ENCODE results near the gene PNRC2.

Gene PNRC2

DNA sequence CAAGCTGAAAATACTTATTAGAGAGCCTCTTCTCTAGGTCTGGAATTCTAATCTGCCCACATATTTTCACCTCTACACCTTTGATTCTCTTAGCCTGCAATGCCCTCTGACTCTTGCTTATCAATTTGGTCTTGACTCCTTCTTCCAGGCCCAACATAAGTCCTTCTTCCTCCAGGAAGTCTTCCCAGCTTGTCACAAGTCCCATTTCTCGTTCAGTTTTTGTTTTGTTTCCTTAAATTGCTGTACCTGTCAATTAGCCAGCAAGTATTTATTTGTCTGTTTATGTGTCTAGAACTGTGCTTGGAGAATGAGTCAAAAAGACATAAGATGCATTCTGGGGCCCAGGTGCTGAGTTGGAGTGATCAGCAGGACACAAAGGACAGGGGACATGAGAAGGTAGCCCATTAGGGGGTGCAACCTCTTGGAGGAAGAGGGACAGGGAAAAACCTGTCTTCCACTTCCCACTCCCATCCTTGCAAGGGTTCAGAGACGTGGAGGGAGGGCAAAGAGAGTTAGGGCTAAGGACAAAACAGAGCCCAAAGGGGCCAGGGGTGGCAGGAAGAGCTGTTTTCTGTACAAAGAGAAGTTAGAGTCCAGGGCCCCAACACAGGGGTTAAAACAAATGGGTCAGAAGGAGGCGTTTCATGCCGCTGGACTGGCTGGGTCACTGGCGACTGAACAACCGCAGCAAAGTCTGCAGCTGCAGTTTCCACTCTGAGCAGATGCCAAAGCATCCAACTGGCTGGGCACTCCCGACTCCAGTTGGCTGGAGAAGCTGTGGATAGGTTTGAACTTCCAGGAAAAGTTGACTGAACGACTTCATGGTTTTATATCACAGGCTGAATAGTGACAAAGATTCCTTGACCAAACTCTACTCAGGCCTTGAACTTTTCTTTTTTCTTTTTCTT is 35.8 kb upstream of the PNRC2 start:
- Histone ChIP-seq H3K79me2 (ENCODE audit: control insufficient read depth, insufficient read depth, low read length, unreplicated experiment) (no peaks in the 10 kb centered on the region), H3K36me3 (ENCODE audit: insufficient read depth, low read length) (no peaks in the 10 kb centered on the region), H3K27me3 (ENCODE audit: insufficient read depth, low read length) (no peaks in the 10 kb centered on the region), H2AFZ (ENCODE audit: low read length, unreplicated experiment) (no peak overlapping the region), H3K27ac (ENCODE audit: low read depth, low read length) (no peak overlapping the region), H3K4me3 (ENCODE audit: low read depth, low read length) (no peak overlapping the region), H3K4me1 (ENCODE audit: control insufficient read depth, insufficient read depth, low read length, unreplicated experiment) (no peaks in the 10 kb centered on the region)

- Histone ChIP-seq H3K79me2 (ENCODE audit: control insufficient read depth, insufficient read depth, low read length, unreplicated experiment) (no peaks in the 10 kb centered on the region), H2AFZ (ENCODE audit: low read length, unreplicated experiment) (no peak overlapping the region), H3K36me3 (ENCODE audit: insufficient read depth, low read length) (no peaks in the 10 kb centered on the region), H3K4me3 (ENCODE audit: low read depth, low read length) (no peak overlapping the region), H3K27me3 (ENCODE audit: insufficient read depth, low read length) (no peaks in the 10 kb centered on the region), H3K27ac (ENCODE audit: low read depth, low read length) (no peak overlapping the region), H3K4me1 (ENCODE audit: control insufficient read depth, insufficient read depth, low read length, unreplicated experiment) (no peaks in the 10 kb centered on the region)
These were observed 35.0 kb upstream of the PNRC2 start for GRCh38 chr1:23924601-23925000.

DNA sequence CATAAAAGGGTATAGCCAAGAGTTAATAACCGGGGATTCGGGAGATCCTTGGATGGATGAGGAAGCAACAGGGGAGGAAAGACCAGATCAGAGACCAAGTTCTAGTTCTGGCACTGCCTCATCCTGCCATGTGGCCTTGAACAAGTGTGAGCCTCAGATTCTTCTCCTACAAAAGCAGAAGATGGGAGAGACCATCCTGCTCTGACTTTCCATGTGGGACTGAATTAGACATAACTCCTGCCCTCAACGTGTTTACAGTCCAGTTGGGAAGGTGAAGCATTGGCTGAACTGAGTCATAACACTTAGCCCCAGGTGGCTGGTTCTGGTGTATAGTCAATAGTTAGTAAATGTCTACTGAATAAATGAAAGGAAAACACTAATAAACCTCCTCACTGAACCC is 34.3 kb upstream of the PNRC2 start:
- Histone ChIP-seq H2AFZ (ENCODE audit: low read length, unreplicated experiment) (no peak overlapping the region), H3K4me1 (ENCODE audit: control insufficient read depth, insufficient read depth, low read length, unreplicated experiment) (no peaks in the 10 kb centered on the region), H3K27ac (ENCODE audit: low read depth, low read length) (no peak overlapping the region), H3K79me2 (ENCODE audit: control insufficient read depth, insufficient read depth, low read length, unreplicated experiment) (no peaks in the 10 kb centered on the region), H3K27me3 (ENCODE audit: insufficient read depth, low read length) (no peaks in the 10 kb centered on the region), H3K36me3 (ENCODE audit: insufficient read depth, low read length) (no peaks in the 10 kb centered on the region), H3K4me3 (ENCODE audit: low read depth, low read length) (no peak overlapping the region)

DNA sequence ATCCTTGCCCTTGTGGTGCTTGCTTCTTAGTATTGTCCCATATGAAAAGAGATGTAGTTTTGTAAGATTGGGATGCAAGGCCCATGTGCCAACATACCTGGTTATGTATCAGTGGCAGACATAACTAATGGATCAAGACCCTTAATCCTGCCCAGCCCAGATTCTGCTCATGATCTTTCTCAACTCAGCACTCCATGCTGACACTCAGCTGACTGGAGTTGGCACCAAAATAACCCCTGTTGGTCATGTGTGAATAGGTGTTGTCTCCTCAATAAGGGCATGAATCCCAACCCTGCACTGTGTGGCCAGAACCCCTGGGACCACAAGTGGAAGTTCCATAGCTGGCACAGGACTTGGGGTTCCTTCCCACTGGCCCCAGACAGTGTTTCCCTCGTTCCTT is 32.5 kb upstream of the PNRC2 start:
- no peaks in the 10 kb centered on the region for H3K36me3 ChIP-seq (ENCODE audit: insufficient read depth, low read length)
- H3K4me1 ChIP-seq (ENCODE audit: control insufficient read depth, insufficient read depth, low read length, unreplicated experiment) = peaks cover 8% of the 10 kb centered on the region
- no peak overlapping the region for H3K27ac ChIP-seq (ENCODE audit: low read depth, low read length)
- no peaks in the 10 kb centered on the region for H3K79me2 ChIP-seq (ENCODE audit: control insufficient read depth, insufficient read depth, low read length, unreplicated experiment)
- H3K4me3 ChIP-seq (ENCODE audit: low read depth, low read length) = no peak overlapping the region
- no peaks in the 10 kb centered on the region for H3K27me3 ChIP-seq (ENCODE audit: insufficient read depth, low read length)
- H2AFZ ChIP-seq (ENCODE audit: low read length, unreplicated experiment) = no peak overlapping the region

GRCh38 chr1:23928789-23929188 is 30.8 kb upstream of the PNRC2 start:
- no peaks in the 10 kb centered on the region for H3K36me3 ChIP-seq (ENCODE audit: insufficient read depth, low read length)
- H3K79me2 ChIP-seq (ENCODE audit: control insufficient read depth, insufficient read depth, low read length, unreplicated experiment) = no peaks in the 10 kb centered on the region
- H3K4me3 ChIP-seq (ENCODE audit: low read depth, low read length) = no peak overlapping the region
- no peak overlapping the region for H2AFZ ChIP-seq (ENCODE audit: low read length, unreplicated experiment)
- H3K27ac ChIP-seq (ENCODE audit: low read depth, low read length) = no peak overlapping the region
- H3K4me1 ChIP-seq (ENCODE audit: control insufficient read depth, insufficient read depth, low read length, unreplicated experiment) = peaks cover 8% of the 10 kb centered on the region
- H3K27me3 ChIP-seq (ENCODE audit: insufficient read depth, low read length) = no peaks in the 10 kb centered on the region

- Histone ChIP-seq H3K27ac (ENCODE audit: low read depth, low read length) (no peak overlapping the region), H3K36me3 (ENCODE audit: insufficient read depth, low read length) (no peaks in the 10 kb centered on the region), H3K4me1 (ENCODE audit: control insufficient read depth, insufficient read depth, low read length, unreplicated experiment) (peaks cover 8% of the 10 kb centered on the region), H2AFZ (ENCODE audit: low read length, unreplicated experiment) (no peak overlapping the region), H3K27me3 (ENCODE audit: insufficient read depth, low read length) (no peaks in the 10 kb centered on the region), H3K79me2 (ENCODE audit: control insufficient read depth, insufficient read depth, low read length, unreplicated experiment) (no peaks in the 10 kb centered on the region), H3K4me3 (ENCODE audit: low read depth, low read length) (no peak overlapping the region)
These were observed 29.4 kb upstream of the PNRC2 start for GRCh38 chr1:23930270-23930669.

DNA sequence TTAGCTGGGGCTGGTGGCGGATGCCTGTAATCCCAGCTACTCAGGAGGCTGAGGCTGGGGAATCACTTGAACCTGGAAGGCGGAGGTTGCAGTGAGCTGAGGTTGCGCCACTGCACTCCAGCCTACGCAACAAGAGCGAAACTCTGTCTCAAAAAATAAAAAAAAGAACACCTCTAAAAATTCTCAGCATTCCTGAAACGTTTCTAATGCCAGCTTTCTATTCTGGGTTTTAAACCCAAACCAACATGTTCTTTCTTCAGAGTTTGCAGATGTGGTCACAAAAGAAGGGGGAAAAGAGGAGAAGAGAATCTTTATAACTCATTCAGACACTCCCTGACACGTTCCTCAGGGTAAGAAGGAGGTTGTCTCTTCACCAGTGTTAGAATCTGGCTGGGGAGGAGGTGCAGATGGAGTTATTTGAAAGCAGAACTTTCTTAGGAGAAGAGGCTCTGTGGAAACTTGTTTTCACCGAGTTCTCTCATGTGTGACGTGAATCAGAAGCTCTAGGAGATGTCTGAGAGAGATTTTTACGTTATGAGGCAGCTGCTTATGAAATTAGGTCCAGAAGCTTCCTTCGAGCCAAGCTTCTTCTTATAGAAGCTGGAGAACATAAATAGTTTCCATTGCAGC is 28.7 kb upstream of the PNRC2 start:
- H3K27ac ChIP-seq (ENCODE audit: low read depth, low read length) = peak overlapping the region; percentile 41
- H2AFZ ChIP-seq (ENCODE audit: low read length, unreplicated experiment) = peak overlapping the region; percentile 34
- H3K4me3 ChIP-seq (ENCODE audit: low read depth, low read length) = peak overlapping the region; percentile 53
- H3K4me1 ChIP-seq (ENCODE audit: control insufficient read depth, insufficient read depth, low read length, unreplicated experiment) = peaks cover 8% of the 10 kb centered on the region
- no peaks in the 10 kb centered on the region for H3K27me3 ChIP-seq (ENCODE audit: insufficient read depth, low read length)
- no peaks in the 10 kb centered on the region for H3K79me2 ChIP-seq (ENCODE audit: control insufficient read depth, insufficient read depth, low read length, unreplicated experiment)
- no peaks in the 10 kb centered on the region for H3K36me3 ChIP-seq (ENCODE audit: insufficient read depth, low read length)

- Histone ChIP-seq H2AFZ (ENCODE audit: low read length, unreplicated experiment) (peak overlapping the region; percentile 34), H3K4me3 (ENCODE audit: low read depth, low read length) (peak overlapping the region; percentile 53)
These were observed 28.1 kb upstream of the PNRC2 start for GRCh38 chr1:23931491-23931880.

GRCh38 chr1:23936481-23937176 is 23.0 kb upstream of the PNRC2 start:
- no peaks in the 10 kb centered on the region for H3K27me3 ChIP-seq (ENCODE audit: insufficient read depth, low read length)
- no peak overlapping the region for H3K27ac ChIP-seq (ENCODE audit: low read depth, low read length)
- H2AFZ ChIP-seq (ENCODE audit: low read length, unreplicated experiment) = no peak overlapping the region
- H3K79me2 ChIP-seq (ENCODE audit: control insufficient read depth, insufficient read depth, low read length, unreplicated experiment) = no peaks in the 10 kb centered on the region
- no peak overlapping the region for H3K4me3 ChIP-seq (ENCODE audit: low read depth, low read length)
- H3K4me1 ChIP-seq (ENCODE audit: control insufficient read depth, insufficient read depth, low read length, unreplicated experiment) = peaks cover under 1% of the 10 kb centered on the region
- H3K36me3 ChIP-seq (ENCODE audit: insufficient read depth, low read length) = no peaks in the 10 kb centered on the region

More at GRCh38 chr1:23931491-23931880, 28.1 kb upstream of the PNRC2 start:
- H3K27ac ChIP-seq (ENCODE audit: low read depth, low read length) = peak overlapping the region; percentile 41
- no peaks in the 10 kb centered on the region for H3K36me3 ChIP-seq (ENCODE audit: insufficient read depth, low read length)
- peaks cover 8% of the 10 kb centered on the region for H3K4me1 ChIP-seq (ENCODE audit: control insufficient read depth, insufficient read depth, low read length, unreplicated experiment)
- no peaks in the 10 kb centered on the region for H3K27me3 ChIP-seq (ENCODE audit: insufficient read depth, low read length)
- H3K79me2 ChIP-seq (ENCODE audit: control insufficient read depth, insufficient read depth, low read length, unreplicated experiment) = no peaks in the 10 kb centered on the region

DNA sequence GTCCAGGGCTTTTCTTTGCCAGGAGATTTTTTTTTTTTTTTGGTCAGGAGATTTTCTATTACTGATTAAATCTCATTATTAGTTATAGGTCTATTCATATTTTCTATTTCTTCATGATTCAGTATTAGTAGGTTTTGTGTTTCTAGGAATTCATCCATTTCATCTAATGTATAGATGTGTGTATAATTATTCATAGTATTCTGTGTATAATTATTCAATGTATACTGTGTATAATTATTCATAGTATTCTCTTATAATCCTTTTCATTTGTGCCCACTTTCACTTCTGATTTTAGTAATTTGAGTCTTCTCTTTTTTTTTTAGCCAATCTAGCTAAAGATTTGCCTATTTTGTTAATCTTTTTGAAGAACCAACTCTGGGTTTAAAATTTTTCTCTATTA is 12.3 kb upstream of the PNRC2 start:
- H2AFZ ChIP-seq (ENCODE audit: low read length, unreplicated experiment) = no peak overlapping the region
- H3K27ac ChIP-seq (ENCODE audit: low read depth, low read length) = no peak overlapping the region
- peaks cover 12% of the 10 kb centered on the region for H3K4me1 ChIP-seq (ENCODE audit: control insufficient read depth, insufficient read depth, low read length, unreplicated experiment)
- no peaks in the 10 kb centered on the region for H3K36me3 ChIP-seq (ENCODE audit: insufficient read depth, low read length)
- no peak overlapping the region for H3K4me3 ChIP-seq (ENCODE audit: low read depth, low read length)
- H3K79me2 ChIP-seq (ENCODE audit: control insufficient read depth, insufficient read depth, low read length, unreplicated experiment) = no peaks in the 10 kb centered on the region
- H3K27me3 ChIP-seq (ENCODE audit: insufficient read depth, low read length) = peaks cover 3% of the 10 kb centered on the region; the same call in 1 of the 2 replicates
